OCI-LY1 (cell line): ENCODE measurements around the gene PARP3.

ENCODE experiments used
- H2AFZ ChIP-seq: fragments of 200-600 bp; sonication (generic), shearing (Covaris generic); 2 replicates; pipeline ENCODE4 v1.6.0; 2014; ENCODE audit warnings: antibody characterized with exemption, mild to moderate bottlenecking, low read length
- H3F3A ChIP-seq: fragments of 200-600 bp; sonication (generic), shearing (Covaris generic); 2 replicates; pipeline ENCODE4 v1.6.0; 2014; ENCODE audit warnings: mild to moderate bottlenecking, antibody characterized with exemption, low read length, moderate library complexity; ENCODE audit not compliant: insufficient read depth
- H3K27ac ChIP-seq: fragments of 200-600 bp; sonication (generic); 2 replicates; pipeline ENCODE4 v1.5.1; 2014; ENCODE audit warnings: low read length, mixed run types, mild to moderate bottlenecking, low read depth; ENCODE audit not compliant: poor library complexity, severe bottlenecking
- H3K27me3 ChIP-seq: fragments of 200-600 bp; sonication (generic); 2 replicates; pipeline ENCODE4 v1.6.0; 2014; ENCODE audit warnings: antibody characterized with exemption, mild to moderate bottlenecking, low read length, moderate library complexity; ENCODE audit not compliant: insufficient read depth
- H3K36me3 ChIP-seq: fragments of 200-600 bp; sonication (generic); 2 replicates; pipeline ENCODE4 v1.6.1; 2014; ENCODE audit warnings: mild to moderate bottlenecking, antibody characterized with exemption, low read length, moderate library complexity, mixed read lengths; ENCODE audit not compliant: insufficient read depth
- H3K4me1 ChIP-seq: fragments of 200-600 bp; sonication (generic); 2 replicates; pipeline ENCODE4 v1.5.1; 2014; ENCODE audit warnings: mild to moderate bottlenecking, low read length, moderate library complexity; ENCODE audit not compliant: insufficient read depth, severe bottlenecking
- H3K4me2 ChIP-seq: fragments of 200-600 bp; sonication (generic), shearing (Covaris generic); 2 replicates; pipeline ENCODE4 v1.6.1; 2014; ENCODE audit warnings: low read length
- H3K4me3 ChIP-seq: fragments of 200-600 bp; sonication (generic); 2 replicates; pipeline ENCODE4 v1.5.1; 2014; ENCODE audit warnings: low read length, low read depth, mild to moderate bottlenecking, mixed read lengths; ENCODE audit not compliant: poor library complexity, severe bottlenecking
- H3K79me2 ChIP-seq: fragments of 200-600 bp; shearing (Covaris generic); 2 replicates; pipeline ENCODE4 v1.6.1; 2016; ENCODE audit warnings: mixed run types, low read length, mixed read lengths; ENCODE audit not compliant: insufficient read depth
- H3K9ac ChIP-seq: fragments of 200-600 bp; sonication (generic), shearing (Covaris generic); 2 replicates; pipeline ENCODE4 v1.6.1; 2014; ENCODE audit warnings: mild to moderate bottlenecking, low read length, mixed read lengths
- H3K9me2 ChIP-seq: fragments of 200-600 bp; sonication (generic), shearing (Covaris generic); 2 replicates; pipeline ENCODE4 v1.6.1; 2014; ENCODE audit warnings: low read depth, mild to moderate bottlenecking, low read length, mixed read lengths
- H3K9me3 ChIP-seq: fragments of 200-600 bp; shearing (Covaris generic); 2 replicates; pipeline ENCODE4 v1.6.1; 2014; ENCODE audit warnings: low read length, mixed read lengths
- H4K20me1 ChIP-seq: fragments of 200-600 bp; sonication (generic), shearing (Covaris generic); 2 replicates; pipeline ENCODE4 v1.6.0; 2016; ENCODE audit warnings: mild to moderate bottlenecking, low read length; ENCODE audit not compliant: insufficient read depth
- CTCF ChIP-seq: fragments of 200-600 bp; sonication (generic), shearing (Covaris generic); IDR thresholded peaks from 2 replicates; pipeline ENCODE4 v1.5.1; 2017; ENCODE audit warnings: mild to moderate bottlenecking, antibody characterized with exemption, low read length, moderate library complexity, mixed read lengths
- EZH2 ChIP-seq: fragments of 200-600 bp; sonication (generic), shearing (Covaris generic); IDR thresholded peaks from 2 replicates; pipeline ENCODE4 v1.8.0; 2017; ENCODE audit warnings: borderline replicate concordance, mixed run types, mild to moderate bottlenecking, antibody characterized with exemption, low read length, moderate library complexity, mixed read lengths

PARP3 gene

DNA sequence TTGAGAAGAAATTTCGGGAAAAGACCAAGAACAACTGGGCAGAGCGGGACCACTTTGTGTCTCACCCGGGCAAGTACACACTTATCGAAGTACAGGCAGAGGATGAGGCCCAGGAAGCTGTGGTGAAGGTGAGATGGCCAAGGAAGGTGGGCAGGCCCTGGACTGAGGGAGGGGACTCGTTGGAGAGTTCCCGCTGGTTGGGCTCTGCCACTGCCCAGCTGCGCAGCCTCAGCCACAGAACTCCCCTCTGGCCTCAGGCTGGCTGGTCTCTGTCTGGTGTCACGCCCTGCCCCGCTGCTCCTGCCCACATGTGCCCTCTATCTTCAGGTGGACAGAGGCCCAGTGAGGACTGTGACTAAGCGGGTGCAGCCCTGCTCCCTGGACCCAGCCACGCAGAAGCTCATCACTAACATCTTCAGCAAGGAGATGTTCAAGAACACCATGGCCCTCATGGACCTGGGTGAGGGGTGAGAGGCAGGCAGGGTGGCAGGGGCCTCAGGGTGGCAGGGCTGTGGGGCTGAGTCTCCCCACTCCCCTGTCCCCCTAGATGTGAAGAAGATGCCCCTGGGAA, 2.4 kb downstream of the PARP3 start:
- Histone ChIP-seq H2AFZ (no peak overlapping the region), H3K27me3 (no peaks in the 10 kb centered on the region), H3K27ac (no peak overlapping the region), H3K79me2 (peaks cover 7% of the 10 kb centered on the region; the same call in 1 of the 2 replicates), H3K4me2 (no peak overlapping the region), H3K4me3 (no peak overlapping the region), H3K9me2 (no peaks in the 10 kb centered on the region), H3K9me3 (no peaks in the 10 kb centered on the region), H3K4me1 (peaks cover 27% of the 10 kb centered on the region), H3K9ac (no peak overlapping the region), H3K36me3 (no peaks in the 10 kb centered on the region), H3F3A (no peaks in the 10 kb centered on the region), H4K20me1 (no peaks in the 10 kb centered on the region)
- TF ChIP-seq EZH2 (no peak), CTCF (no peak)

GRCh38 chr3:51945031-51945840, 3.1 kb downstream of the PARP3 start:
- Histone ChIP-seq H3K36me3 (no peaks in the 10 kb centered on the region), H3K27me3 (no peaks in the 10 kb centered on the region), H3K27ac (no peak overlapping the region), H3K4me2 (no peak overlapping the region), H4K20me1 (no peaks in the 10 kb centered on the region), H3K9me2 (no peaks in the 10 kb centered on the region), H3K79me2 (peaks cover 7% of the 10 kb centered on the region; the same call in 1 of the 2 replicates), H3F3A (no peaks in the 10 kb centered on the region), H2AFZ (no peak overlapping the region), H3K4me3 (no peak overlapping the region), H3K9ac (no peak overlapping the region), H3K4me1 (peaks cover 20% of the 10 kb centered on the region), H3K9me3 (no peaks in the 10 kb centered on the region)
- TF ChIP-seq EZH2 (no peak), CTCF (no peak)

DNA sequence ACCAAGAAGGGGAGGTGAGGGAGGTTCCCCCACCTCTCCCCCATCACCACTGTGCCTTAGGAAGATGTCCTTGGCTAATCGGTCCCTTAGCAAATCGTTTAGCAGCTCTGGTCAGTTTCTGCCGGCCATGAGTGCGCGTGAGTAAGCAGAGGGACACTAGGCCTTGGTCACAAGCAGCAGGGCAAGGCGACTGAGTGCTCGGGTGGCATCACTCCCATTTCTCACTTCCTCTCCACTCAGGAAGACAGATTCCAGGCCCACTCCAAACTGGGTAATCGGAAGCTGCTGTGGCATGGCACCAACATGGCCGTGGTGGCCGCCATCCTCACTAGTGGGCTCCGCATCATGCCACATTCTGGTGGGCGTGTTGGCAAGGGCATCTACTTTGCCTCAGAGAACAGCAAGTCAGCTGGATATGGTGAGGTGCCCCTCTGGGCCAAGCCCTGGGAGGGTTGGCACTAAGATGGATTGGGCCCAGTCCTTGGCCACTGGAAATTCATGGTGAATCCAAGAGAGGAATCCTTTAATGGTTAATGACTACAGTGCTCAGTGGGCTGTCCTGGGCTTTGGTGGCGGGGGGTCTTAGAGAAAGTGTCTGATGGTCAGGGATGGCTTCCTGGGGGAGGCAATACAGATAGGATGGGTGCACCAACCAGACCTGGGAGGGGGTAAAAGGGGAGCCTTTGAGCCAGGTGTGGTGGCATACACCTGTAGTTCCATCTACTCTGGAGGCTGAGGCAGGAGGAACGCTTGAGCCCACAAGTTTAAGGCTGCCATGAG, 4.0 kb downstream of the PARP3 start:
- H3K36me3 ChIP-seq, result no peaks in the 10 kb centered on the region
- no peak overlapping the region for H3K9ac ChIP-seq
- no peak overlapping the region for H2AFZ ChIP-seq
- H3K9me2 ChIP-seq, result no peaks in the 10 kb centered on the region
- peaks cover 11% of the 10 kb centered on the region for H3K4me1 ChIP-seq
- H3K27ac ChIP-seq, result no peak overlapping the region
- no peaks in the 10 kb centered on the region for H3K9me3 ChIP-seq
- peaks cover 3% of the 10 kb centered on the region; the same call in 1 of the 2 replicates for H3K79me2 ChIP-seq
- H3K4me3 ChIP-seq, result no peak overlapping the region
- H4K20me1 ChIP-seq, result no peaks in the 10 kb centered on the region
- TF ChIP-seq EZH2, result no peak
- no peak for TF ChIP-seq CTCF
- H3K4me2 ChIP-seq, result no peak overlapping the region
- H3F3A ChIP-seq, result no peaks in the 10 kb centered on the region
- 0 out of 2 replicates have a peak, but pooled peaks cover 3% of the 10 kb centered on the region for H3K27me3 ChIP-seq
